Sigmoid colon (tissue), 7 donors: ENCODE measurements around the gene ABLIM2. TPM values are rescaled to one million over a fixed set of nuclear protein-coding genes. Genes with fewer than 3 reads are reported as not detected.

Source experiments
- DNase-seq: peaks from one replicate; pipeline ENCODE4 v3.0.0-alpha.2; 2019
- H3K27ac ChIP-seq, 4 donors: fragments of 200-600 bp; sonication (generic); one replicate each; pipeline ENCODE4 v1.5.1; 2016 to 2019; ENCODE audit warnings: mild to moderate bottlenecking in 1 of 4
- H3K27me3 ChIP-seq, 3 donors: fragments of 200-600 bp; sonication (generic); one replicate each; pipeline ENCODE4 v1.5.1; 2019; ENCODE audit warnings: mild to moderate bottlenecking in 1 of 3
- H3K36me3 ChIP-seq, 4 donors: fragments of 200-600 bp; sonication (generic); one replicate each; pipeline ENCODE4 v1.5.1; 2016 to 2019
- H3K4me1 ChIP-seq, 4 donors: fragments of 200-600 bp; sonication (generic); one replicate each; pipeline ENCODE4 v1.5.1; 2017 to 2019
- H3K4me3 ChIP-seq, 4 donors: fragments of 200-600 bp; sonication (generic); one replicate each; pipeline ENCODE4 v1.5.1; 2017 to 2019; ENCODE audit warnings: mild to moderate bottlenecking in 2 of 4, moderate library complexity in 1 of 4
- H3K9me3 ChIP-seq, 4 donors: fragments of 200-600 bp in 3 of 4; sonication (generic) in 3 of 4; one replicate each; pipeline versions ENCODE4 v1.5.1 to v1.6.1; 2013 to 2019
- CTCF ChIP-seq, 4 experiments: fragments of 450-650 bp in 3 of 4; fragments of 200-600 bp in 1 of 4; IDR thresholded peaks; one replicate each; pipeline ENCODE4 v1.5.1; 2016 to 2019; ENCODE audit warnings: antibody characterized with exemption in 4 of 4, mild to moderate bottlenecking in 3 of 4, moderate library complexity in 2 of 4
- EP300 ChIP-seq, 4 donors: sonication (generic); formaldehyde crosslinking; IDR thresholded peaks; one replicate each; pipeline ENCODE4 v1.6.1; 2017; ENCODE audit warnings: antibody characterized with exemption in 4 of 4
- POLR2A ChIP-seq, 2 donors: fragments of 450-650 bp; IDR thresholded peaks; one replicate each; pipeline ENCODE4 v1.6.1; 2016; ENCODE audit warnings: antibody characterized with exemption in 2 of 2, mild to moderate bottlenecking in 2 of 2, moderate library complexity in 2 of 2
- POLR2AphosphoS5 ChIP-seq, 4 donors: sonication (generic); formaldehyde crosslinking; IDR thresholded peaks; one replicate each; pipeline ENCODE4 v1.6.1; 2017; ENCODE audit warnings: antibody characterized with exemption in 4 of 4
- WGBS, 2 donors: extraction: QIAGEN DNeasy Blood & Tissue Kit; methylation state at CpG; one replicate each; pipeline ENCODE4 v1.1.7; 2013; 5-methylcytosine and 5-hydroxymethylcytosine counted together
- intact Hi-C: fragments of 100-400 bp; cut with DNase I; formaldehyde crosslinking; loops from one replicate; pipeline ENCODE4 v1.15.1; 2023
- polyA plus RNA-seq, 3 donors: library from polyadenylated mRNA; stranded (reverse); fragments of 200-250 nt; gene quantifications; one replicate each; pipeline ENCODE4 v1.2.3, GENCODE V29; 2013
- total RNA-seq, 4 donors: library from RNA; depleted of rRNA; stranded (reverse); fragments of >200 nt; gene quantifications; one replicate each; pipeline ENCODE4 v1.1.0, GENCODE V29; 2016
- donor health status: healthy with polysubstance abuse.
- donor health status: Bipolar disorder and iron deficiency.
- donor health status: healthy.

The ABLIM2 gene
- total and polyA plus RNA-seq, 7 donors, result 3.1 to 15.0 (median 7.4) TPM

DNA sequence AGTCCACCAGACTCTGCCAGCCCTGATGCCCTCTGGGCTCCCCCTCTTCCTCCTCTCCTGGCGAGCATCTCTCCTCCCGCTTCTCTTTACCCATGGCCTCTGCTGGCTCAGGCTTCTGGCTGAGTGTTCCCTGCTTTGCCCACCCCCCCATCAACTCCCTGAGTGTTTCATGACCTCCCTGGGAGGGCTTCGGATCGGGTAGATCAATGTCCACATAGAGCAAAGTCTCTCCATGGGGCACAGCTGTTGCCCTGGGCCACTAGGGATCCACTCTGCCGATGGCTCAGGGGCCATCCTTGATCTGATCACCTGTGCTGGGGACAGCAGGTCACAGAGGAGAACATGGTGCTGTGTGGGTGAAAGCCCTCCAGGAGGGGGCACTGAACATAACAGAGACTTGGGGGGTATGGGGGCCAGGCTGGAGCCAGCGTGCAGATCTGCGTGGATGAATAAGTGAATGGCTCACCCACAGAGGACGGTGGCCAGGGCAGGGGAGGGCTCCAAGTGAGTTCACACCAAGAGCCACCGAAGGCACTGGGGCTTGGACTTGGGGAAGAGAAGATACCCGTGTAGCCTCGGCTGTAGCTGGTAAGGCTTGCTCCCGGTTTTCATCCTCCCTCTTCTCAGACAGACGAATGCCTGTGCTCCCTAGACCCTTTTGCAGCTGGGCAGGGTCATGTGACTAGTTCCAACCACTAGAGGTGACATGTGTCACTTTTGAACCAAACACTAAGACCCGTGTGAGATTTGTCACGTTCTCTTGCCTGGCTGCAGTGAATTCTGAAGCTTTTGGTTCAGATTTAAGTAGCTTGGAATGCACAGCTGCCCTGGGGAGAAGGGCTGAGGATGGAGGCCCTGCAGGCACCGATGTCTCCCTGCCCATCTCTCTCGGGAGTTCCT is 195.8 kb downstream of the ABLIM2 start:
- DNase-seq, result no peak
- Histone ChIP-seq H3K27me3 (no peaks in the 10 kb centered on the region), H3K9me3 (no peaks in the 10 kb centered on the region), H3K4me1 (peaks cover 0 to 58% (median 47%) of the 10 kb centered on the region in 4 donors), H3K36me3 (no peaks in the 10 kb centered on the region), H3K4me3 (no peak overlapping the region), H3K27ac (no peak overlapping the region)
- 82 to 90% methylated on average over 17 of the region's 17 CpGs for WGBS, 2 donors
- intact Hi-C loops, result loop anchor here (5.0 kb wide), 1 partner anchor 76 kb away; no protein-coding TSS in a partner anchor
- TF ChIP-seq EP300 (IDR thresholded peaks at IDR 0.05), result no peak
- TF ChIP-seq POLR2A (IDR thresholded peaks at IDR 0.05), result no peak
- no peak for TF ChIP-seq CTCF (IDR thresholded peaks at IDR 0.05)
- TF ChIP-seq POLR2AphosphoS5 (IDR thresholded peaks at IDR 0.05), result no peak

GRCh38 chr4:7960790-7961655 is 197.6 kb downstream of the ABLIM2 start:
- Histone ChIP-seq H3K9me3 (no peaks in the 10 kb centered on the region), H3K36me3 (no peaks in the 10 kb centered on the region), H3K27me3 (no peaks in the 10 kb centered on the region), H3K4me1 (peaks cover 0 to 52% (median 44%) of the 10 kb centered on the region in 4 donors), H3K27ac (peak overlapping the region; percentile 87 to 94 (median 89)), H3K4me3 (no peak overlapping the region)
- TF ChIP-seq EP300 (IDR thresholded peaks at IDR 0.05) (peak in 2 of 4 donors; percentile 79 to 86), POLR2A (IDR thresholded peaks at IDR 0.05) (no peak), POLR2AphosphoS5 (IDR thresholded peaks at IDR 0.05) (peak; percentile 74 to 90 (median 85)), CTCF (IDR thresholded peaks at IDR 0.05) (no peak)
- intact Hi-C loops, result loop anchor here (2.0 to 5.0 kb wide), 2 partner anchors 22 to 74 kb away; partner anchors contain the start of gene AFAP1
- peak; percentile 94 for DNase-seq
- 46 to 66% methylated on average over 19 of the region's 19 CpGs for WGBS, 2 donors

DNA sequence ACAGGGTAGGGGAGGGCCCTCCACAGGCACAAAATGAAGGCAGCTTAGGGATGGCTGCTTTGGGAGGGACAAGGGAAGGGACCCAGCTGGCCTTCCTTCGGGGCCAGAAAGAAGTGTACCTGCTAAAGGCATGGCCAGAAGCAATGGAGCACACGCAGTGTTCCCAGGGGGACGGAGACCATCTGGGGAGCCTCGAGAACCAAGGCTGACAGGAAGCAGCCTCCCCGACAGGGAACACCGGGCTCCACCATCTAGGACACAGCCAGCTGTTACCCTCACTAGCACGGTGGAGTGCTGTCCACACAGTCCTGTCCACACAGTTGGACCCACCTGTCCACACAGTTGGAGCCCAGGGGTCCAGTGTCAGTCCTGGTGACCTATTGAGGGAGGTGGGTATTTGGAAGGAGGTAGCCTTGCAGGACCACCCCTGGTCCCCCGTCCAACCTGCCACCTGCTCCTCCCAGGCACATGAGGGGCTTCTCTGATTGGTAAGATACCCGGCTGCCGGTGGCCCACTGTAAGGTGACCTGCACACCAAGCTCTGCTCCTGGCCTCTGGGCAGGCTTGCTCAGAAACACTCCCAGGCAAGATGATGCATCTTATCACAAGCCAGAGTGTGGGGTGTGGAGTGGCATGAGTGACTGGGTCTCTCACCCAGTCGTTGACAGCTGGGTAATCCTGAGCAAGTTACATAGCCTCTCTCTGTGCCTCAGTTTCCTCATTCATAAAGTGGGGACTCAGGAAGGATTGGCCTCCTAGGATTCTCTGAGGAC is 198.4 kb downstream of the ABLIM2 start:
- WGBS, 2 donors, result 80 to 84% methylated on average over 11 of the region's 11 CpGs
- TF ChIP-seq POLR2AphosphoS5 (IDR thresholded peaks at IDR 0.05) (peak in 2 of 4 donors; percentile 46 to 51), EP300 (IDR thresholded peaks at IDR 0.05) (no peak), POLR2A (IDR thresholded peaks at IDR 0.05) (no peak), CTCF (IDR thresholded peaks at IDR 0.05) (no peak)
- Histone ChIP-seq H3K9me3 (no peaks in the 10 kb centered on the region), H3K4me3 (no peak overlapping the region), H3K36me3 (no peaks in the 10 kb centered on the region), H3K4me1 (peaks cover 0 to 51% (median 40%) of the 10 kb centered on the region in 4 donors), H3K27ac (peak overlapping the region; percentile 87 to 94 (median 89)), H3K27me3 (no peaks in the 10 kb centered on the region)
- peak; percentile 81 for DNase-seq
- intact Hi-C loops, result loop anchor here (2.0 to 5.0 kb wide), 2 partner anchors 21 to 73 kb away; partner anchors contain the start of gene AFAP1

DNA sequence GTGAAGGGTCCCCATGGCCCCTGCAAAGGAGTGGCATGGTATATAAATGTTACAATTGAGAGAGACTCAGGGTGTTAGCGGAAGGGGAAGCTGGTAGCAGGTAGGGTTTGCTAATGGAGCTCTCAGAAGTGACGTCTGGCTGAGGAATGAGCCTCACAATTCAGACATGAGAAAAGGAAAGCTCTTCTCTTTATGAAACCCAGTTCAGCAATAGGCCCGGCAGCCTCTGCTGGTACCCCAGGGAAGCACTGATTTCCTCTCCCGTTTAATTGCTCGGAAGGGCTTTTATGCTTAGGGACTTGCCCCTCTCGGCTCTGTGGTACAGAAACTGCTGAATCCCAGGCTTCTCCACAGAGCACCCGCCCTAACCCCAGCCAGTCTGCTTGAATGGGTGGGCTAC is 199.5 kb downstream of the ABLIM2 start:
- peak overlapping the region; percentile 87 to 94 (median 89) for H3K27ac ChIP-seq
- H3K36me3 ChIP-seq, result no peaks in the 10 kb centered on the region
- TF ChIP-seq EP300 (IDR thresholded peaks at IDR 0.05), result no peak
- TF ChIP-seq CTCF (IDR thresholded peaks at IDR 0.05), result no peak
- TF ChIP-seq POLR2AphosphoS5 (IDR thresholded peaks at IDR 0.05), result no peak
- no peak for TF ChIP-seq POLR2A (IDR thresholded peaks at IDR 0.05)
- no peaks in the 10 kb centered on the region for H3K27me3 ChIP-seq
- 78 to 81% methylated on average over 7 of the region's 7 CpGs for WGBS, 2 donors
- H3K4me1 ChIP-seq, result peaks cover 0 to 42% (median 30%) of the 10 kb centered on the region in 4 donors
- H3K9me3 ChIP-seq, result peaks cover 0 to 2% (median 0%) of the 10 kb centered on the region in 4 donors
- intact Hi-C loops, result no loop called here
- no peak overlapping the region for H3K4me3 ChIP-seq
- DNase-seq, result no peak
